HepG2 (cell line): ENCODE results near the gene OR52I2. TPM values are rescaled to one million over a fixed set of nuclear protein-coding genes. Genes with fewer than 3 reads are reported as not detected.

Source experiments
- ATAC-seq: fragments of 200-7000 bp; cut with Tn5 transposase; 3 replicates; pipeline ENCODE4 v1.9.1; 2020; ENCODE audit warnings: mild to moderate bottlenecking, moderate library complexity
- BruUV-seq: library from RNA; stranded (reverse); fragments of 400-500 nt; replicated peaks from 2 replicates; lab custom pipeline; 2021; lab: Mats Ljungman, UMichigan
- CTCF ChIA-PET: fragments of 300-600 bp; formaldehyde crosslinking; extraction: SDS; loops from one replicate; lab custom pipeline; 2021; ENCODE audit warnings: low total read pairs, inconsistent platforms, low intra/inter-chr PET ratio; lab: Yijun Ruan, JAX
- POLR2A ChIA-PET: fragments of 350-600 bp; sonication (Branson Sonifier 250); formaldehyde crosslinking; loops from one replicate; lab custom pipeline; 2020; ENCODE audit warnings: antibody characterized with exemption, inconsistent platforms; lab: Yijun Ruan, JAX
- DNase-seq: peaks from one replicate; pipeline ENCODE4 v3.0.0-alpha.2; 2015; ENCODE audit warnings: low spot score
- FAIRE-seq: peaks from 3 replicates; lab custom pipeline; 2011; peaks lifted over from hg19 to GRCh38; lab: Jason Lieb, UNC
- H2AFZ ChIP-seq: one replicate; pipeline ENCODE4 v1.6.1; 2011; ENCODE audit warnings: low read length, inconsistent platforms
- H3K27ac ChIP-seq: fragments of 300-600 bp; 3 replicates; pipeline ENCODE4 v1.8.0; 2011; ENCODE audit warnings: mixed run types, mild to moderate bottlenecking, mixed read lengths, low read length, inconsistent platforms; ENCODE audit not compliant: insufficient read depth; ENCODE audit errors: extremely low read length
- H3K27me3 ChIP-seq, 2 experiments: fragments of 200-600 bp in 1 of 2; 2 replicates in 1 of 2; 3 replicates in 1 of 2; pipeline versions ENCODE4 v1.6.0 to v1.8.0; 2011; ENCODE audit warnings: low read length in 2 of 2, mild to moderate bottlenecking in 2 of 2, moderate library complexity in 2 of 2, inconsistent platforms in 1 of 2; ENCODE audit not compliant: insufficient read depth in 2 of 2, control insufficient read depth in 1 of 2
- H3K36me3 ChIP-seq, 2 experiments: fragments of 200-600 bp in 1 of 2; replicated peaks in 1 of 2; 2 replicates in 1 of 2; 3 replicates in 1 of 2; pipeline versions ENCODE4 v1.5.1 to v1.8.0; 2011; ENCODE audit warnings: low read length in 2 of 2, inconsistent platforms in 1 of 2; ENCODE audit not compliant: insufficient read depth in 2 of 2, control insufficient read depth in 1 of 2
- H3K4me1 ChIP-seq: 2 replicates; pipeline ENCODE4 v1.5.1; 2012; ENCODE audit warnings: low read length, inconsistent platforms; ENCODE audit not compliant: insufficient read depth
- H3K4me2 ChIP-seq: 2 replicates; pipeline ENCODE4 v1.6.0; 2011; ENCODE audit warnings: low read depth, low read length, inconsistent platforms
- H3K4me3 ChIP-seq, 3 experiments: fragments of 200-600 bp in 1 of 3; sonication (generic), shearing (Covaris generic) in 1 of 3; replicated peaks in 1 of 3; 2 replicates each; pipeline ENCODE4 v1.5.1; 2011 to 2016; ENCODE audit warnings: low read length in 3 of 3, inconsistent platforms in 2 of 3, low read depth in 2 of 3, mild to moderate bottlenecking in 2 of 3, control low read depth in 1 of 3, mixed read lengths in 1 of 3; ENCODE audit not compliant: insufficient read depth in 1 of 3
- H3K79me2 ChIP-seq: one replicate; pipeline ENCODE4 v1.6.1; 2011; ENCODE audit warnings: low read length, inconsistent platforms; ENCODE audit not compliant: insufficient read depth
- H3K9ac ChIP-seq: 2 replicates; pipeline ENCODE4 v1.6.0; 2011; ENCODE audit warnings: mild to moderate bottlenecking, low read depth, low read length, inconsistent platforms; ENCODE audit not compliant: insufficient read depth
- H3K9me3 ChIP-seq: 2 replicates; pipeline ENCODE4 v1.5.1; 2012; ENCODE audit warnings: mild to moderate bottlenecking, low read length
- H4K20me1 ChIP-seq: 2 replicates; pipeline ENCODE4 v1.6.0; 2011; ENCODE audit warnings: inconsistent platforms, mild to moderate bottlenecking, low read length, moderate library complexity; ENCODE audit not compliant: insufficient read depth
- CBX2 ChIP-seq, 2 experiments: fragments of 200-600 bp in 1 of 2; sonication (generic); formaldehyde crosslinking in 1 of 2; IDR thresholded peaks; 2 replicates each; pipeline versions ENCODE4 v1.7.0 to v1.8.1; 2018 to 2022; ENCODE audit warnings: low read depth in 2 of 2, low read length in 1 of 2, mild to moderate bottlenecking in 1 of 2, missing genetic modification reagents in 1 of 2
- FOXA1 ChIP-seq, 2 experiments: fragments of 450-650 bp in 1 of 2; sonication (generic) in 1 of 2; formaldehyde crosslinking in 1 of 2; IDR thresholded peaks; 2 replicates each; pipeline versions ENCODE4 v1.4.0 to v1.6.1; 2016 to 2020; ENCODE audit warnings: missing genetic modification reagents in 1 of 2
- HNRNPUL1 ChIP-seq: fragments of 200-400 bp; formaldehyde crosslinking; IDR thresholded peaks from 2 replicates; pipeline ENCODE4 v1.6.1; 2017; ENCODE audit warnings: low read depth, mild to moderate bottlenecking, low read length, moderate library complexity
- PITX1 ChIP-seq: sonication (generic); formaldehyde crosslinking; IDR thresholded peaks from 2 replicates; pipeline ENCODE4 v1.5.1; 2020; ENCODE audit warnings: mild to moderate bottlenecking, missing genetic modification reagents
- YY1 ChIP-seq: IDR thresholded peaks from 2 replicates; pipeline ENCODE4 v1.6.1; 2011; ENCODE audit warnings: low read length, low read depth, moderate library complexity, mild to moderate bottlenecking; ENCODE audit not compliant: insufficient read depth, insufficient replicate concordance
- ZNF24 ChIP-seq: fragments of 450-650 bp; IDR thresholded peaks from 2 replicates; pipeline ENCODE4 v1.6.1; 2017; ENCODE audit warnings: antibody characterized with exemption, mild to moderate bottlenecking
- ZNF256 ChIP-seq: sonication (generic); formaldehyde crosslinking; conservative IDR thresholded peaks from 2 replicates; pipeline ENCODE4 v1.4.0; 2020; ENCODE audit warnings: missing genetic modification reagents
- ZNF335 ChIP-seq: sonication (generic); formaldehyde crosslinking; IDR thresholded peaks from 2 replicates; pipeline ENCODE4 v1.4.0; 2020; ENCODE audit warnings: missing genetic modification reagents
- ZNF530 ChIP-seq: sonication (generic); formaldehyde crosslinking; IDR thresholded peaks from 2 replicates; pipeline ENCODE4 v1.5.0; 2020; ENCODE audit warnings: low read depth, mild to moderate bottlenecking, missing genetic modification reagents
- ZNF562 ChIP-seq: sonication (generic); formaldehyde crosslinking; IDR thresholded peaks from 2 replicates; pipeline ENCODE4 v1.8.0; 2022; ENCODE audit warnings: missing genetic modification reagents, borderline replicate concordance
- ZNF766 ChIP-seq: sonication (generic); formaldehyde crosslinking; IDR thresholded peaks from 2 replicates; pipeline ENCODE4 v1.5.0; 2020; ENCODE audit warnings: missing genetic modification reagents, borderline replicate concordance
- WGBS: methylation state at CpG from one replicate; pipeline ENCODE4 v1.1.6; 2017; ENCODE audit warnings: low lambda C conversion rate; 5-methylcytosine and 5-hydroxymethylcytosine counted together
- in situ Hi-C: cut with HindIII; loops from 2 replicates; pipeline ENCODE4 v1.10.0; 2017; ENCODE audit warnings: low pct_unique_long_range_greater_than_20kb; ENCODE audit not compliant: extremely low pct_ligation_motif_present
- intact Hi-C: fragments of 100-400 bp; cut with micrococcal nuclease; formaldehyde crosslinking; loops from one replicate; pipeline ENCODE4 v1.10.0; 2022; ENCODE audit not compliant: unreplicated experiment
- polyA plus RNA-seq, 8 experiments: library from polyadenylated mRNA; depleted of rRNA in 3 of 8; stranded (reverse) in 7 of 8; unstranded in 1 of 8; fragments of >200 nt; fragmentation: Illumina TruSeq in 4 of 8; extraction: Trizol in 4 of 8; gene quantifications; 2 replicates each; pipeline versions ENCODE4 v1.2.1 to v1.2.3, GENCODE V29; 2011 to 2016; ENCODE audit warnings: low read depth in 4 of 8, missing spikeins in 1 of 8, mixed read lengths in 1 of 8; ENCODE audit not compliant: insufficient read depth in 1 of 8
- total RNA-seq, 5 experiments: library from RNA; depleted of rRNA; stranded (reverse); fragments of >200 nt; fragmentation: Illumina TruSeq; extraction: Trizol; gene quantifications; 2 replicates each; pipeline ENCODE4 v1.2.3, GENCODE V29; 2016; ENCODE audit warnings: low read depth in 1 of 5
- TF ChIP-seq, protein P1 (sequence below): sonication (generic); formaldehyde crosslinking; IDR thresholded peaks from 2 replicates; pipeline ENCODE4 v1.4.0; 2020; ENCODE audit warnings: missing genetic modification reagents
- TF ChIP-seq, protein P2 (sequence below): sonication (generic); formaldehyde crosslinking; IDR thresholded peaks from 2 replicates; pipeline ENCODE4 v1.4.0; 2020; ENCODE audit warnings: missing genetic modification reagents
- TF ChIP-seq, protein P3 (sequence below): sonication (generic); formaldehyde crosslinking; IDR thresholded peaks from 2 replicates; pipeline ENCODE4 v1.4.0; 2020; ENCODE audit warnings: low read depth, mild to moderate bottlenecking, missing genetic modification reagents

Gene OR52I2
- total and polyA plus RNA-seq, 2 of the 13 experiments (the other 11 are each of a cell fraction or from before 2014, with no cell fraction given): not detected

DNA sequence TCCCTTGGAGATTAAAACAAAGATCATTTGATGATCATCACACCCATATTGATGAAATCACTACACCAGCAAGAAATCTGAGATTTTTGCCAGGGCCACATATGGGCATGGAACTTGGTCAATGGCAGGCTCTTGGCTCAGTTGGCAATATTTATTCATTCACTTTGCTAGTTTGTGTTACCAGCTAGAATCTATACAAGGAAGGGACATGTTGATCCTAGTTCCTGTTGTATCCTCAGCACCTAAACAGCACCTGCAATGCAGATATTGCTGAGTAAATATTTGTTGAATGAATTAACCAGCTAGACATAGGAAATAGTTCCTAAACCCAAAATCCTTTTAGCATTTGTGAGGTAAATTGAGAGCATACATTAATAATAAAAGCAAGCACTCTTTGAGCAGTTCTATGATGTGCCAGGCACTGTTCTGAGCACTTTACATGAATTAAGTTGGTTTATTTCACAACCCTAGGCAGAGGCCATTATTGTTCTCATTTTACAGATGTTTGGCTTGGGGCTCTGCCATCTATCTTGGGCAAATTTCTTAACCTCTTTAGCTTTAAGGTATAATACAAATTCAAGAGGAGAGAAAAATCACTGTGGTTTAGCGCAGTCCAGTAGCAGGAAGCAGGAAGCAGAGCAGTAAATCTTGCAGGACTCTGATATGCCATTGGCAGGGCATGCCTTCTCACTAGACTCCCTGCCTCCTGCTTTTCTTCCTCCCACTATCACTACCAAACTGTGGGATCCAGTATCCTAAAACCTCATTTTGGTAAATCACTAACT is 24.9 kb downstream of the OR52I2 start:
- Histone ChIP-seq H3K9ac (no peak overlapping the region), H3K4me3 (no peak overlapping the region), H3K27me3 (peaks cover 0 to 32% of the 10 kb centered on the region in 2 experiments; a peak in 1 of 5 replicates), H4K20me1 (no peaks in the 10 kb centered on the region), H3K9me3 (no peaks in the 10 kb centered on the region), H3K36me3 (no peaks in the 10 kb centered on the region), H3K4me1 (no peaks in the 10 kb centered on the region), H3K4me2 (no peak overlapping the region), H2AFZ (no peak overlapping the region), H3K27ac (no peak overlapping the region), H3K79me2 (no peaks in the 10 kb centered on the region)
- 0% methylated on average over 1 of the region's 1 CpG for WGBS
- ATAC-seq (no peak), DNase-seq (no peak), FAIRE-seq (no peak)
- TF ChIP-seq ZNF335 (CRISPR knock-in tag) (no peak), ZNF766 (CRISPR knock-in tag) (no peak), ZNF256 (CRISPR knock-in tag) (no peak), ZNF562 (CRISPR knock-in tag) (no peak), HNRNPUL1 (no peak), CBX2 (IDR thresholded peaks at IDR 0.05; ENCODE audit: low read depth, low read length) (no peak), CBX2 (CRISPR knock-in tag; IDR thresholded peaks at IDR 0.05; ENCODE audit: low read depth) (no peak), YY1 (no peak), PITX1 (CRISPR knock-in tag) (no peak), ZNF24 (no peak), ZNF530 (CRISPR knock-in tag) (no peak), FOXA1 (IDR thresholded peaks at IDR 0.05) (no peak), FOXA1 (CRISPR knock-in tag; IDR thresholded peaks at IDR 0.05) (no peak)
- TF ChIP-seq, protein P1, sequence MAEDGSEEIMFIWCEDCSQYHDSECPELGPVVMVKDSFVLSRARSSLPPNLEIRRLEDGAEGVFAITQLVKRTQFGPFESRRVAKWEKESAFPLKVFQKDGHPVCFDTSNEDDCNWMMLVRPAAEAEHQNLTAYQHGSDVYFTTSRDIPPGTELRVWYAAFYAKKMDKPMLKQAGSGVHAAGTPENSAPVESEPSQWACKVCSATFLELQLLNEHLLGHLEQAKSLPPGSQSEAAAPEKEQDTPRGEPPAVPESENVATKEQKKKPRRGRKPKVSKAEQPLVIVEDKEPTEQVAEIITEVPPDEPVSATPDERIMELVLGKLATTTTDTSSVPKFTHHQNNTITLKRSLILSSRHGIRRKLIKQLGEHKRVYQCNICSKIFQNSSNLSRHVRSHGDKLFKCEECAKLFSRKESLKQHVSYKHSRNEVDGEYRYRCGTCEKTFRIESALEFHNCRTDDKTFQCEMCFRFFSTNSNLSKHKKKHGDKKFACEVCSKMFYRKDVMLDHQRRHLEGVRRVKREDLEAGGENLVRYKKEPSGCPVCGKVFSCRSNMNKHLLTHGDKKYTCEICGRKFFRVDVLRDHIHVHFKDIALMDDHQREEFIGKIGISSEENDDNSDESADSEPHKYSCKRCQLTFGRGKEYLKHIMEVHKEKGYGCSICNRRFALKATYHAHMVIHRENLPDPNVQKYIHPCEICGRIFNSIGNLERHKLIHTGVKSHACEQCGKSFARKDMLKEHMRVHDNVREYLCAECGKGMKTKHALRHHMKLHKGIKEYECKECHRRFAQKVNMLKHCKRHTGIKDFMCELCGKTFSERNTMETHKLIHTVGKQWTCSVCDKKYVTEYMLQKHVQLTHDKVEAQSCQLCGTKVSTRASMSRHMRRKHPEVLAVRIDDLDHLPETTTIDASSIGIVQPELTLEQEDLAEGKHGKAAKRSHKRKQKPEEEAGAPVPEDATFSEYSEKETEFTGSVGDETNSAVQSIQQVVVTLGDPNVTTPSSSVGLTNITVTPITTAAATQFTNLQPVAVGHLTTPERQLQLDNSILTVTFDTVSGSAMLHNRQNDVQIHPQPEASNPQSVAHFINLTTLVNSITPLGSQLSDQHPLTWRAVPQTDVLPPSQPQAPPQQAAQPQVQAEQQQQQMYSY (CRISPR knock-in tag): no peak
- TF ChIP-seq, protein P2, sequence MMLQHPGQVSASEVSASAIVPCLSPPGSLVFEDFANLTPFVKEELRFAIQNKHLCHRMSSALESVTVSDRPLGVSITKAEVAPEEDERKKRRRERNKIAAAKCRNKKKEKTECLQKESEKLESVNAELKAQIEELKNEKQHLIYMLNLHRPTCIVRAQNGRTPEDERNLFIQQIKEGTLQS (CRISPR knock-in tag): no peak
- TF ChIP-seq, protein P3, sequence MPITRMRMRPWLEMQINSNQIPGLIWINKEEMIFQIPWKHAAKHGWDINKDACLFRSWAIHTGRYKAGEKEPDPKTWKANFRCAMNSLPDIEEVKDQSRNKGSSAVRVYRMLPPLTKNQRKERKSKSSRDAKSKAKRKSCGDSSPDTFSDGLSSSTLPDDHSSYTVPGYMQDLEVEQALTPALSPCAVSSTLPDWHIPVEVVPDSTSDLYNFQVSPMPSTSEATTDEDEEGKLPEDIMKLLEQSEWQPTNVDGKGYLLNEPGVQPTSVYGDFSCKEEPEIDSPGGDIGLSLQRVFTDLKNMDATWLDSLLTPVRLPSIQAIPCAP (CRISPR knock-in tag): no peak
- BruUV-seq: no TSS peak
- ChIA-PET POLR2A (no interaction called here), CTCF (no interaction called here)
- in situ Hi-C loops (no loop called here), intact Hi-C loops (no loop called here)
